ENCODE data around the gene PCDHA8. TPM values are rescaled to one million over a fixed set of nuclear protein-coding genes. Genes with fewer than 3 reads are reported as not detected.

PCDHA8 gene
- total RNA-seq, 1 experiment from 2014 or later = not detected

GRCh38 chr5:140857987-140858240 is 16.9 kb downstream of the PCDHA8 start:
- no peaks in the 10 kb centered on the region for H3K27me3 ChIP-seq (ENCODE audit: insufficient read depth, low read length)
- no peak overlapping the region for H3K4me3 ChIP-seq (replicated peaks in 1 of 2; ENCODE audit: low read depth in 1 of 2, low read length in 2 of 2)
- BruUV-seq (replicated peaks) = no TSS peak
- H3K9me2 ChIP-seq (ENCODE audit: insufficient read depth) = no peaks in the 10 kb centered on the region
- ChIA-PET RAD21 (ENCODE audit: low non-redundant PET in 1 of 2, low total read pairs in 2 of 2, uncharacterized antibody in 2 of 2, unreplicated experiment in 2 of 2) (no interaction called here), POLR2A (no interaction called here), CTCF (no interaction called here)
- no peaks in the 10 kb centered on the region for H3K36me3 ChIP-seq (ENCODE audit: control insufficient read depth in 1 of 2, insufficient read depth in 2 of 2, low read length in 2 of 2)
- H3K4me1 ChIP-seq (ENCODE audit: control insufficient read depth in 1 of 2, insufficient read depth in 2 of 2, low read length in 2 of 2) = no peaks in the 10 kb centered on the region
- H3K9me3 ChIP-seq (ENCODE audit: control insufficient read depth in 1 of 2, insufficient read depth in 1 of 2, low read depth in 1 of 2, low read length in 2 of 2) = no peaks in the 10 kb centered on the region; a peak in 1 of 4 replicates
- TF ChIP-seq EZH2 (IDR thresholded peaks at IDR 0.05) (no peak), CTCF (IDR thresholded peaks at IDR 0.05 in 2 of 3, conservative IDR thresholded peaks at IDR 0.05 in 1 of 3; ENCODE audit: borderline replicate concordance in 1 of 3, insufficient read depth in 1 of 3, low read depth in 2 of 3, low read length in 2 of 3) (no peak), ZNF274 (IDR thresholded peaks at IDR 0.05; ENCODE audit: low read depth, low read length) (no peak), RAD21 (IDR thresholded peaks at IDR 0.05; ENCODE audit: low read depth) (no peak), TCF7L2 (IDR thresholded peaks at IDR 0.05; ENCODE audit: borderline replicate concordance, extremely low read depth, insufficient read depth, insufficient read length) (no peak), EGR1 (IDR thresholded peaks at IDR 0.05; ENCODE audit: low read depth) (no peak), YY1 (IDR thresholded peaks at IDR 0.05; ENCODE audit: extremely low read depth, insufficient replicate concordance, low read depth, low read length) (no peak), CBX3 (IDR thresholded peaks at IDR 0.05; ENCODE audit: low read depth) (no peak), MAX (IDR thresholded peaks at IDR 0.05) (no peak), EZH2phosphoT487 (IDR thresholded peaks at IDR 0.05; ENCODE audit: borderline replicate concordance) (no peak), POLR2AphosphoS5 (IDR thresholded peaks at IDR 0.05; ENCODE audit: low read depth, low read length) (no peak), SRF (IDR thresholded peaks at IDR 0.05; ENCODE audit: low read depth) (no peak), ATF3 (IDR thresholded peaks at IDR 0.05) (no peak), ELF1 (IDR thresholded peaks at IDR 0.05; ENCODE audit: borderline replicate concordance, low read depth) (no peak), CEBPB (IDR thresholded peaks at IDR 0.05; ENCODE audit: low read depth) (no peak), ZBTB33 (IDR thresholded peaks at IDR 0.05; ENCODE audit: extremely low read depth, insufficient replicate concordance, low read length) (no peak), REST (IDR thresholded peaks at IDR 0.05; ENCODE audit: low read depth) (no peak), SIN3A (IDR thresholded peaks at IDR 0.05; ENCODE audit: low read depth) (no peak), SP1 (IDR thresholded peaks at IDR 0.05; ENCODE audit: low read depth) (no peak)
- H2AFZ ChIP-seq (ENCODE audit: low read depth, low read length, poor library complexity, severe bottlenecking) = no peak overlapping the region
- no peaks in the 10 kb centered on the region for H3K79me2 ChIP-seq (ENCODE audit: insufficient read depth, low read length)
- no peak overlapping the region for H3K9ac ChIP-seq (ENCODE audit: low read length)
- H3K27ac ChIP-seq (ENCODE audit: low read depth, low read length) = no peak overlapping the region
- intact Hi-C loops (cut with micrococcal nuclease) = loop anchor here (10.0 kb wide), 1 partner anchor 707 kb away; no protein-coding TSS in a partner anchor
- ATAC-seq = no peak
- H3K4me2 ChIP-seq (ENCODE audit: low read length) = no peak overlapping the region
- no peak for DNase-seq (ENCODE audit: low read depth, low spot score)
- no peaks in the 10 kb centered on the region for H4K20me1 ChIP-seq (ENCODE audit: insufficient read depth)

All from HCT116 (cell line).